Neuronal stem cell (in vitro differentiated cells): ENCODE results near the gene TSHZ2.

ENCODE experiments used
- DNase-seq: peaks from one replicate; pipeline ENCODE4 v3.0.0-alpha.2; 2013; ENCODE audit warnings: low spot score
- H2AFZ ChIP-seq: one replicate; pipeline ENCODE4 v1.6.1; 2013; ENCODE audit warnings: mild to moderate bottlenecking, low read length, inconsistent platforms
- H2AK5ac ChIP-seq: 2 replicates; pipeline ENCODE4 v1.6.1; 2013; ENCODE audit warnings: low read depth, mild to moderate bottlenecking, inconsistent platforms, low read length, moderate library complexity, mixed read lengths
- H2BK120ac ChIP-seq: 2 replicates; pipeline ENCODE4 v1.6.1; 2013; ENCODE audit warnings: low read depth, mild to moderate bottlenecking, inconsistent platforms, low read length, moderate library complexity, mixed read lengths
- H2BK12ac ChIP-seq: one replicate; pipeline ENCODE4 v1.6.1; 2013; ENCODE audit warnings: low read length, inconsistent platforms
- H2BK15ac ChIP-seq: 2 replicates; pipeline ENCODE4 v1.6.1; 2013; ENCODE audit warnings: mild to moderate bottlenecking, low read length, inconsistent platforms, mixed read lengths
- H2BK5ac ChIP-seq: one replicate; pipeline ENCODE4 v1.6.1; 2013; ENCODE audit warnings: inconsistent platforms, mild to moderate bottlenecking, low read length, moderate library complexity
- H3K14ac ChIP-seq: one replicate; pipeline ENCODE4 v1.6.1; 2013; ENCODE audit warnings: low read length, inconsistent platforms
- H3K18ac ChIP-seq: 2 replicates; pipeline ENCODE4 v1.6.1; 2013; ENCODE audit warnings: low read length, inconsistent platforms
- H3K23ac ChIP-seq: 2 replicates; pipeline ENCODE4 v1.6.1; 2013; ENCODE audit warnings: low read depth, mild to moderate bottlenecking, mixed read lengths, low read length, inconsistent platforms; ENCODE audit not compliant: poor library complexity
- H3K27ac ChIP-seq: replicated peaks from 3 replicates; pipeline ENCODE4 v1.5.1; 2013; ENCODE audit warnings: low read length, inconsistent platforms
- H3K27me3 ChIP-seq, 3 experiments: 2 replicates each; pipeline ENCODE4 v1.6.1; 2013; ENCODE audit warnings: low read length in 3 of 3, mild to moderate bottlenecking in 2 of 3, inconsistent platforms in 1 of 3, low read depth in 1 of 3, mixed read lengths in 1 of 3, moderate library complexity in 1 of 3; ENCODE audit not compliant: control insufficient read depth in 3 of 3, insufficient read depth in 3 of 3
- H3K36me3 ChIP-seq, 2 donors: replicated peaks in 1 of 2; 2 replicates each; pipeline ENCODE4 v1.6.1; 2013; ENCODE audit warnings: low read length in 2 of 2; ENCODE audit not compliant: control insufficient read depth in 2 of 2, insufficient read depth in 2 of 2
- H3K4ac ChIP-seq: 2 replicates; pipeline ENCODE4 v1.6.1; 2013; ENCODE audit warnings: inconsistent platforms, mild to moderate bottlenecking, low read length, moderate library complexity
- H3K4me1 ChIP-seq, 2 donors: 1 replicate in 1 of 2; 2 replicates in 1 of 2; pipeline ENCODE4 v1.6.1; 2013; ENCODE audit warnings: low read length in 2 of 2, low read depth in 1 of 2; ENCODE audit not compliant: control insufficient read depth in 2 of 2, insufficient read depth in 1 of 2
- H3K4me2 ChIP-seq: one replicate; pipeline ENCODE4 v1.6.1; 2013; ENCODE audit warnings: mild to moderate bottlenecking, low read length, inconsistent platforms; ENCODE audit not compliant: insufficient read depth, poor library complexity, severe bottlenecking
- H3K4me3 ChIP-seq, 2 donors: 2 replicates each; pipeline ENCODE4 v1.5.1; 2013; ENCODE audit warnings: low read length in 2 of 2, mild to moderate bottlenecking in 2 of 2, inconsistent platforms in 1 of 2, moderate library complexity in 1 of 2
- H3K79me1 ChIP-seq: one replicate; pipeline ENCODE4 v1.6.1; 2013; ENCODE audit warnings: low read depth, mild to moderate bottlenecking, inconsistent platforms, low read length, moderate library complexity
- H3K9ac ChIP-seq: one replicate; pipeline ENCODE4 v1.6.1; 2013; ENCODE audit warnings: mild to moderate bottlenecking, low read depth, low read length, inconsistent platforms; ENCODE audit not compliant: poor library complexity
- H3K9me3 ChIP-seq, 2 donors: replicated peaks in 1 of 2; 2 replicates each; pipeline versions ENCODE3 to v1.6.1; 2013; ENCODE audit warnings: low read length in 2 of 2, mild to moderate bottlenecking in 2 of 2, inconsistent platforms in 1 of 2, low read depth in 1 of 2, mixed read lengths in 1 of 2, moderate library complexity in 1 of 2; ENCODE audit not compliant: control insufficient read depth in 2 of 2, insufficient read depth in 1 of 2
- H4K8ac ChIP-seq: one replicate; pipeline ENCODE4 v1.6.1; 2013; ENCODE audit warnings: low read depth, mild to moderate bottlenecking, inconsistent platforms, low read length, moderate library complexity
- H4K91ac ChIP-seq: one replicate; pipeline ENCODE4 v1.6.1; 2013; ENCODE audit warnings: low read length, low read depth, mild to moderate bottlenecking, inconsistent platforms; ENCODE audit not compliant: poor library complexity
- WGBS, 2 donors: extraction: QIAGEN DNeasy Blood & Tissue Kit; methylation state at CpG; one replicate each; pipeline ENCODE4 v1.1.7; 2013; ENCODE audit warnings: missing lambda C conversion rate in 2 of 2, mixed read lengths in 1 of 2; ENCODE audit not compliant: insufficient read length in 2 of 2, insufficient replicate concordance in 1 of 2; ENCODE audit errors: extremely low coverage in 2 of 2; 5-methylcytosine and 5-hydroxymethylcytosine counted together

Gene TSHZ2

DNA sequence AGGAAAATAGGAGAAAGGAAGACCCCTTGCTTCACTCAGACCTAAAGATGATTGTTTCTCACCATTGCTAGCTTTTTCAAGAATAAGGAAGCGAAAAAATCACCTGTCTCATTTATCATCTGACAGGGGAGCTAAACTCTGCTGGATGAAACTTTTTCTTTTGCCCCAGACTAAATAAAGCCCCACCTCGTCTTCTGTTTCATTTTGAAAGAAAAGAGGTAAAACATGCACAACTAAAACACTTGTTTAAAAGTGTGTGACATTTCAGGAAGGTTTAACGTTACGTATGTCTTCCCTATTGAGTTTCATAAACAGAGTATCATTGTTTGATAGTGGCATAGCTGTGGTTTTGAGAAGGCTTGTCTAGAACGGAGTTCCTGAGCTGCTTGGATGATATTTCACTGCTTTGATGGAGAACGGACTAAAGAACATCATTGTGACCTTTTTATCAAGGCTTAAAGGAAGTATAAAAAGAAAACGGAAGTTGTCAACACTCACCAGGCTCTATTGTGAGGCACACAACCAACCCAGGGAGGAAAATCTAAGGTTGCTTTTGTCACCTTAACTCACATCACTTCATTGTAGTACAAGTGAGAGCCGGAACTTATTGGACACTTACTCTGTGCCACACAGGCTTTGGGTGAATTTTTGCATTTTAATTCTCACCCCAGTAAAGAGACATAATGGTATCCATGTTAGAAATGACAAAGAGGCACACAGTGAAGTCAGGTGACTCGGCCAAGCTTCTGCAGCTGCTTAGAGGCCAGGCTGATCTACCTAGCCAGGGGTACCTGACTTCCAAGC is 29.5 kb downstream of the TSHZ2 start:
- no peaks in the 10 kb centered on the region for H3K36me3 ChIP-seq
- H3K4me2 ChIP-seq: no peak overlapping the region
- H3K9ac ChIP-seq: no peak overlapping the region
- H3K9me3 ChIP-seq: no peaks in the 10 kb centered on the region
- no peak overlapping the region for H2BK12ac ChIP-seq
- H3K4me3 ChIP-seq: no peak overlapping the region
- no peaks in the 10 kb centered on the region for H3K27me3 ChIP-seq
- DNase-seq: no peak
- peak overlapping the region; percentile 62 for H2AFZ ChIP-seq
- H3K4me1 ChIP-seq: peaks cover 10 to 21% of the 10 kb centered on the region in 2 donors
- H2BK15ac ChIP-seq: no peak overlapping the region
- H2BK120ac ChIP-seq: no peak overlapping the region
- H3K14ac ChIP-seq: no peak overlapping the region
- no peak overlapping the region for H3K18ac ChIP-seq
- no peak overlapping the region for H3K23ac ChIP-seq
- no CpG with 5 or more reads among the region's 9 CpGs for whole genome bisulfite sequencing, 2 donors
- no peaks in the 10 kb centered on the region for H3K79me1 ChIP-seq
- H3K4ac ChIP-seq: no peak overlapping the region
- H4K91ac ChIP-seq: no peak overlapping the region
- no peak overlapping the region for H2BK5ac ChIP-seq
- H3K27ac ChIP-seq: no peak overlapping the region
- no peak overlapping the region for H2AK5ac ChIP-seq
- H4K8ac ChIP-seq: no peak overlapping the region

DNA sequence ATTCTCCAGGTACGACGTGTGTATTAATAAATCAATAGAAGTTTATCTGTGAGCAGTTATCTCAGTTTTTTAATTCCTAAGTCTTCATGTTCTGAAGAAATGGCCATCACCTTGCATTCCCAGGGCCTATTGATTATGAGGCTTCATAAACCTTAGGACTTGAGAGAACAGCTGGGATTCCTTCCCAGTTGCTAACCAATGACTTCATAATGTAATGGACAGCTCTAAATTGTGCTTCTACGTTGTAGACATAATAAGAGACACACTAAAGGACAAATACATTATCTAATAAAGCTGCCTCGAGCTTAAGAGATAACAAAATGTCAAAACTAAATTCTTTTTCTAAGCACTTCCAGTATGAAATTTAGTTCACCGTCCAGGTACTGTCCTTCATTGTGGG is 30.6 kb downstream of the TSHZ2 start:
- H3K4me3 ChIP-seq: no peak overlapping the region
- H4K91ac ChIP-seq: no peak overlapping the region
- no peaks in the 10 kb centered on the region for H3K79me1 ChIP-seq
- peaks cover 10 to 17% of the 10 kb centered on the region in 2 donors for H3K4me1 ChIP-seq
- no peaks in the 10 kb centered on the region for H3K9me3 ChIP-seq
- H3K4me2 ChIP-seq: no peak overlapping the region
- WGBS, 2 donors: no CpG with 5 or more reads among the region's 5 CpGs
- H4K8ac ChIP-seq: no peak overlapping the region
- H2BK5ac ChIP-seq: no peak overlapping the region
- H3K14ac ChIP-seq: no peak overlapping the region
- H3K36me3 ChIP-seq: no peaks in the 10 kb centered on the region
- H3K27me3 ChIP-seq: no peaks in the 10 kb centered on the region
- no peak overlapping the region for H2AK5ac ChIP-seq
- no peak overlapping the region for H2BK120ac ChIP-seq
- no peak overlapping the region for H3K23ac ChIP-seq
- H2AFZ ChIP-seq: no peak overlapping the region
- DNase-seq: no peak
- H3K9ac ChIP-seq: no peak overlapping the region
- no peak overlapping the region for H2BK12ac ChIP-seq
- no peak overlapping the region for H3K18ac ChIP-seq
- H3K4ac ChIP-seq: no peak overlapping the region
- peak overlapping the region; percentile 5 for H3K27ac ChIP-seq
- no peak overlapping the region for H2BK15ac ChIP-seq

DNA sequence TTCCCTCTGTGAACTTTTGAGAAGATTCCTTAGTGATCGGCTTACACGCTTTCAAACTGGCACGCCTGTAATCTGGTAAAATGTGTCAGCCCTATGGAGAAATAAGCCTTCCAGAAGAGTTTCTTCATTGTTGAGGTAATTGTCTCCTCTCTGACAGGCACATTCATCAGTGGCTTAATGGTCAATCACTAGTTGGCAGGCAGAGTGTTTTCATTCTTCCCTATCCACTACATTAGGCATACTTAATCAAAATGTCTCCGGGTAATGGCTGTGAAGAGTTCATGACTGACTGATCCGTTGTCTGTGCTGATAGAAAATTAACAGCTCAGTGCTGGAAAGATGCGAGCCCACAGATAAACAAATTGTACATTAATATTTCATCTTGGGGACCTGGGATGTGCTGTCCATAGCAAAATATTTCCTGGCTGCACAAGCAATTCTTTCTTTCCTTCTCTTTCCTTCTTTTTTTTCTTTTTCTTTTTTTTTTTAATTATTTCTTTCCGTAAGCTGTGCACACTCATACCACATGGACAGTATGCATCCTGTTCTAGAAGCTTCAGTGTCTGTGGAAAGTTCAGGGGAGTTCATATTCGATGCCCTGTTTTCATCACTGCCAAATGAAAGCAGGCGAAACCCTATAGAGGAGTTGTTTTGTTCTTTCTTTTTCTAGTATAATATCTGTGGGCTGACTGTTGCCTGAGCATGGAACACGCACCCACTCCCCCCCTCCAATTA is 31.4 kb downstream of the TSHZ2 start:
- Histone ChIP-seq H3K9ac (no peak overlapping the region), H4K91ac (no peak overlapping the region), H3K18ac (no peak overlapping the region), H3K27me3 (no peaks in the 10 kb centered on the region), H4K8ac (no peak overlapping the region), H3K36me3 (no peaks in the 10 kb centered on the region), H3K23ac (no peak overlapping the region), H3K79me1 (no peaks in the 10 kb centered on the region), H3K4me3 (no peak overlapping the region), H3K4ac (no peak overlapping the region), H2BK120ac (no peak overlapping the region), H3K14ac (no peak overlapping the region), H2BK12ac (no peak overlapping the region), H3K4me2 (no peak overlapping the region), H3K4me1 (peaks cover 10 to 17% of the 10 kb centered on the region in 2 donors), H2AFZ (no peak overlapping the region), H2BK5ac (no peak overlapping the region), H3K27ac (peak overlapping the region; percentile 5), H2BK15ac (no peak overlapping the region), H3K9me3 (no peaks in the 10 kb centered on the region), H2AK5ac (no peak overlapping the region)
- WGBS, 2 donors: no CpG with 5 or more reads among the region's 10 CpGs
- peak; percentile 21 for DNase-seq

DNA sequence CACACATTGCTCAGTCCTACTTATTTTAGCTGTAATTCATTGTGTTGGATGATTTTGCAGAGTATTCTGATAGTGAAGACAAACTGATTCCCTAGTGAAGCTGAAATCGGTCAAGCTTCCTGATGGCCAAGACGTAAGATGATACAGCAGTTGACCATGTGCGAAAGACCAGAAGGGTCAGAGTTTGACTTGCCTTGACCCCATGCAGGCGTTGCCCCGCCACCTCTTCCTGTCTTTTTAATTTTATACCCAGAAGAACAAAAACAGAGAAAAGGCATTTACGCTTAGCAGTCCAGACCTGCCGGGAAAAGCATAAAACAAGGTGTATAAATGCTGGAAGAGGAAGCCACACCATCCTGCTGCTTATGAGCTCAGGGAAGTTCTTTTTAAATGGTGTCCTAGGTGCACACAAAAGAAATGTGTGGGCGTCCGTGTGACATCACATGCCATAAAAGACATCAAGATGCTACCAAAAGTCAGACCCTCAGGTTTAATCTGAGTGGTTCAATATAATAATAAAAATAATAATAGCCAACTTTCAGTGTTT is 32.2 kb downstream of the TSHZ2 start:
- Histone ChIP-seq H3K9me3 (no peaks in the 10 kb centered on the region), H3K18ac (no peak overlapping the region), H3K79me1 (no peaks in the 10 kb centered on the region), H2AFZ (no peak overlapping the region), H3K36me3 (no peaks in the 10 kb centered on the region), H3K14ac (no peak overlapping the region), H3K4me3 (no peak overlapping the region), H3K23ac (no peak overlapping the region), H4K8ac (no peak overlapping the region), H3K4me2 (no peak overlapping the region), H3K27me3 (no peaks in the 10 kb centered on the region), H2BK15ac (no peak overlapping the region), H3K9ac (no peak overlapping the region), H3K27ac (no peak overlapping the region), H2BK120ac (no peak overlapping the region), H2AK5ac (no peak overlapping the region), H3K4ac (no peak overlapping the region), H2BK12ac (no peak overlapping the region), H2BK5ac (no peak overlapping the region), H4K91ac (no peak overlapping the region), H3K4me1 (peaks cover 10 to 17% of the 10 kb centered on the region in 2 donors)
- WGBS, 2 donors: no CpG with 5 or more reads among the region's 9 CpGs
- DNase-seq: no peak
